HPDE6-E6E7 (cell line): ENCODE measurements around the gene GHRHR.

Experiments used
- DNase-seq: peaks from one replicate; pipeline ENCODE4 v3.0.0; 2011; ENCODE audit warnings: missing footprints; ENCODE audit errors: extremely low spot score

Gene GHRHR

GRCh38 chr7:31003097-31003496 is 39.3 kb downstream of the GHRHR start:
- no peak for DNase-seq

GRCh38 chr7:31003721-31004120 is 40.0 kb downstream of the GHRHR start:
- DNase-seq: no peak

DNA sequence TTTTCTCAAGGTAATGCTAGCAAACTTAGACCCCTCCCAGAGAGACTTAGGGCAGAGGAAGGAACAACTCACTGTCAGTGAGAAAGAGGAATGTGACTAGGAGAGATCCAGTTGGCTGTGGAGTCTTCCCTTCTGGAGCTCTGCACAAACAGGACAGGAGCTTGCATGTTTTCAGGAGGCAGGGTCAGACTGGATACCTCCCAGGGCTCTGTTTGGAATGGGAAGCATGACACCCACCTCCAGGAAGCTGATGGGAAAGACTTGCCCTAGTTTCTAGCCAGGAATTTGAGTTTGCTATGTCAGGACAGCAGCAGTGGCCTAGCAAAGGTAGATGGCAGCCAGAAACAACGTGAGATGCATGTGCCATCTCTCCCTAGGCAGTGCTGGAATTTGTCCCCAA is 40.6 kb downstream of the GHRHR start:
- DNase-seq: no peak

GRCh38 chr7:31006857-31007256 is 43.1 kb downstream of the GHRHR start:
- DNase-seq: no peak

DNA sequence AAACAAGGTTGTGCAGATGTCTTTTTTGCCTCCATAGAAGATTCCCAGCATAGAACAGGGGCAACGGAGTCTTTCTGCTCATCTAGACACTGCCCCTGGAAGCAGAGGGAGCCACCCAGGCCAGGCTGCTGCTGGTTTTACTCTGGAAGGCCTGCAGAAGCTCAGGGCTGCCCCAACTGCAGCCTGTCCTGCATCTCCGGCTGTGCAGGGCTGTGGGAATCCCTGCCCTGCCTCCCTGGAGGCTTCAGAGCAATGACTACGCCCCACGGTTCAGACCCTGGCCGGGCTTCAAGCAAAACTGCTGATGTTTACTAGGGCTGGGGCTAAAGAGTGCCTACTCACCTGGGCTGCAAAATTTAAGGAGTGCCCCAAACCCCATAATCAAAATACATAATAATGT is 43.9 kb downstream of the GHRHR start:
- no peak for DNase-seq

GRCh38 chr7:31014826-31015225 is 51.1 kb downstream of the GHRHR start:
- DNase-seq: no peak

- no peak for DNase-seq
Observed at GRCh38 chr7:31017032-31017675, 53.4 kb downstream of the GHRHR start.

DNA sequence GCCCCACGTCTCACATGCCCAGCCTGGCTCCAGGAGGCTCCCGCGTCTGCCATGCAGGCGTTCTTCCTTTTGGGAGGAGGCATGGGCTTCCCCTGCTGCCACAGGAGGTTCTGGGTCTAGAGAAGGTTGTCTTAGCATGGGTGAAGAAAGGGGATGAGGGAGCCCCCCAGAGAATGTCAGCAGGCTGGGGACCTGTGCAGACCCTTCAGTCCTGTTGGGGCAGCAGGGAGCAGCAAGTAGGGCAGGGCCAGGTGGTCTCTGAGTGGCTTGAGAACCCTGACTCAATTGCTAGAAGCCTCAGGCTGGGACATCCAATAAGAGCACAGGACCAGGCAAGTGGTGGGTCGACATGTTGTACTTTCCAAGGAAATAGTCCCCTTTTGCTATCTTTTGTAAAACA is 54.0 kb downstream of the GHRHR start:
- no peak for DNase-seq

- no peak for DNase-seq
Observed at GRCh38 chr7:31019509-31019908, 55.8 kb downstream of the GHRHR start.

GRCh38 chr7:31020161-31020560 is 56.4 kb downstream of the GHRHR start:
- no peak for DNase-seq

GRCh38 chr7:31020652-31021051 is 56.9 kb downstream of the GHRHR start:
- DNase-seq: no peak

GRCh38 chr7:31022117-31022516 is 58.4 kb downstream of the GHRHR start:
- DNase-seq: no peak

DNA sequence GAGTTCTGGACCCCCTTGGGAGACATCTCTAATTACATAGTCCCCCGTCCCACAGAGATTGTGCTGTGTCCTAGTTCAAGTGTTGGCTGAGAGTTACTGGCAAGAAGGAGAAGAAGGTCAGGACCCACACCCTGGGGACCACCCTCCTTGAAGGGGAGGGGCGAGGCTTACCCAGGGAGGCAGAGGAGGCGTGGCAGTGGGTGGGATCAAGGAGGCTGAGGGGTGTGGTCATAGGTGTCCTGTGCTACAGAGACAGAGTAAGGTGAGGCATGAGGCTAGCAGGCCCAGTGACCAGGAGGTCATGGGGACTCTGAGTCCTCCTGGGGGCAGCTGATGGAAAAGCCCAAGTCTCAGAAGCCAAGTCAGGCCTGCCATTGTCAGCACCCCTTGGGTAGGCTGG is 59.0 kb downstream of the GHRHR start:
- no peak for DNase-seq

- no peak for DNase-seq
Observed at GRCh38 chr7:31023877-31024276, 60.1 kb downstream of the GHRHR start.

DNA sequence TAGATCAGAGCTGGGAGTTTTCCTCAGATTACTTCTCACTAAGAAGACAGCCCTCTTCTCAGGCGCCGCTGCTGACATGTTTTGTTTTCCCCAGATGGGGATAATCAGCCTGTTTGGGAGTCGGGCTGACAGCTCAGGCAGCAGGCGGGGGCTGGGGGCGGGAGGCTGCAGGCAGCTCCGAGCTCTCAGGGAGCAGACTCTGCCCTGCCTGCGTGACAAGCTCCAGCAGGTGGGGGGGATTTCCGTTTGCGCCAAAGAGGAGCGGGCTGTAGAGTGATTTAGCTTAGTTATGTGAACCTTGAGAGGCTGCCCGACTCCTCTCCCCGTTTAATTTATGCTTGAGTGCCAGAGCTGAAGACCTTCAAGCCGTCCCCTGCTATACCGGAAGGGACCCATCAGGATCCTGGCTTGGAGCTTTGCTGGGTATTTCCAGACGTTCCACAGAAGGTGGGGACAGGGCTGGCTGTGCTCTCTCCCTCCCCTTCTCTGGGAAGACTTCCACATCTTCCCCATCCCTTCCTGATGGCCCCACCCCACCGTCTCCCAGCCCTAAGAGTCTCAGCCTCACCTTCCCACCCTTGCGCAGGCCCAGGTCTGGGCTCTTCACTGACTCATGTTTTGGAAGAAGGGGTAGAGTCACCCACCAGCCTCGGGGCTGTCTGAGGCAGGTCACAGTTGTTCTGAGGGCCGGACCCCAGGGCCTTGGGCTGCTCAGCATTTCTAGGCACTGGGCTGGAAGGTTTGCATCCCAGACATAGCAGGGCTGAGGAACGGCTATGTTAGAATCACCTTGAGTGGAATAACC is 63.6 kb downstream of the GHRHR start:
- no peak for DNase-seq

- no peak for DNase-seq
Observed at GRCh38 chr7:31028006-31028405, 64.3 kb downstream of the GHRHR start.

DNA sequence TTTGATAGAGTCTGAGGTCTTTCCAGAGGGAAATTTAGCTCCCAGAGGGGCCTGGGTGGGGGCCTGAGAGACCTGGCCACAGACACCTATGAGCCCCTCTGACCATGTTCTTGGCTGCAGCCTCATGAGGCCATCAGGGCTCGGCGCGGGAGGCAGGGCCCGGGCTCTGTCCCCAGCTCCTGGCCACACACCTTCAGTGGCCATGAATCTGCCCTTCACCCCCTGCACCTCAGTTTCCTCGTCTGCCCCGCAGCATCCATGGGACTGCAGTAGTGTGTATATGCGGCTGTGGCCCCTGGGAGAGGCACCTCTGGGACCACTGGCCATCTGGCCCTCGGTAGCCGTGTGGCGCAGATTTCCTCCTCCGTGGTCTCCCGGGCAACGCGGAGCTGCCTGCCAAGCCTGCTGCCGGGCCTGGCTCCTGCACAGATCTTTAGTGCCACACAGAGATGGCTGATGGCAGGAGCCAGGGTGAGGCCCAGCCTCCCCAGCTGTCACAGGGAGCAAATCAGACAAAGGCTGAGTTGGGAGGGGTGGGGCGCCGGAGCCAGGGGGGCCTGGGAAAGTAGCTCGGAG is 64.8 kb downstream of the GHRHR start:
- DNase-seq: no peak
